ENCODE measurements around the gene DCTPP1. TPM values are rescaled to one million over a fixed set of nuclear protein-coding genes. Genes with fewer than 3 reads are reported as not detected.

The DCTPP1 gene
- total RNA-seq, 2 experiments from 2014 or later = 98.4 to 105 TPM

DNA sequence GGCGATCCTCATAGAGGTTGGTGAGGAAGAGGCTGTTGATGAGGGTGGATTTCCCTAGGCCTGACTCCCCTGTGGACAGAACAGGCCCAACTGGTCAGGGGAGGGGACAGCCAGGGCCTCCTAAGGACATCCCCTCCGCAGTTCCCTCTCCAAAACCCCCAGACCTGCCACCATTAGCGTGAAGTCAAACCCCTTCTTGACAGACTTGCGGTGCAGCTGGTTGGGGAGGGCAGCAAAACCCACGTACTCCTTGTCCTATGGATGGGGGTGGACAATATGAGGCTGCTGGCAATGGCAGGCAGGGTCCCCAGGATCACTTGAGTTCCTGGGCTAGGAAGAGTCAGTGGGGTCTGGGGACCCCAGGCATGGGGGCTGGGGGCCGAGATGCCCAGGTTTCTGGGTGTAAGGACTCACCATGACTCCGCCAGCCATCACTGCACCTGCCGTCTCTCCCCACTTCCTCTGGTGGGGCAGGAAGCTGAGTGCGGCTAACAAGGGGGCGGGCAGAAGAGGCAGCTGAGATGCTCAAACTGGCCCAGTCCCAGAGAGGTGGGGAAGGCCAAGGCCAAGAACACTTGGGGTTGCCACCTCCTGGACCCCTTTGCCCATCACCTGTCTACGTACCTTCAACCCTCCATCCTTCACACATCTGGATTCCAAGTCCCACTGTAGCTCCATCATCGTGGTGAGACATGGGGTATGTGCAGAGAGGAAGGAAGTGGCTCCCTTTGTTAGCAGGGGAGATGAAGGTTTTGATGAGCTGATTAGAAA, 47.5 kb downstream of the DCTPP1 start, which contains the start of gene SEPTIN1:
Gene SEPTIN1 (minus strand): TSS at position 451 of the 771 bp plus-strand sequence. CDS start 19 bp downstream, at position 432.
- no peaks in the 10 kb centered on the region for H3K9me3 Mint-ChIP-seq
- intact Hi-C loops (cut with micrococcal nuclease) = no loop called here
- no peaks in the 10 kb centered on the region for H3K27me3 Mint-ChIP-seq
- TF ChIP-seq, protein P1, sequence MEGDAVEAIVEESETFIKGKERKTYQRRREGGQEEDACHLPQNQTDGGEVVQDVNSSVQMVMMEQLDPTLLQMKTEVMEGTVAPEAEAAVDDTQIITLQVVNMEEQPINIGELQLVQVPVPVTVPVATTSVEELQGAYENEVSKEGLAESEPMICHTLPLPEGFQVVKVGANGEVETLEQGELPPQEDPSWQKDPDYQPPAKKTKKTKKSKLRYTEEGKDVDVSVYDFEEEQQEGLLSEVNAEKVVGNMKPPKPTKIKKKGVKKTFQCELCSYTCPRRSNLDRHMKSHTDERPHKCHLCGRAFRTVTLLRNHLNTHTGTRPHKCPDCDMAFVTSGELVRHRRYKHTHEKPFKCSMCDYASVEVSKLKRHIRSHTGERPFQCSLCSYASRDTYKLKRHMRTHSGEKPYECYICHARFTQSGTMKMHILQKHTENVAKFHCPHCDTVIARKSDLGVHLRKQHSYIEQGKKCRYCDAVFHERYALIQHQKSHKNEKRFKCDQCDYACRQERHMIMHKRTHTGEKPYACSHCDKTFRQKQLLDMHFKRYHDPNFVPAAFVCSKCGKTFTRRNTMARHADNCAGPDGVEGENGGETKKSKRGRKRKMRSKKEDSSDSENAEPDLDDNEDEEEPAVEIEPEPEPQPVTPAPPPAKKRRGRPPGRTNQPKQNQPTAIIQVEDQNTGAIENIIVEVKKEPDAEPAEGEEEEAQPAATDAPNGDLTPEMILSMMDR (IDR thresholded peaks at IDR 0.05) = no peak
- ATAC-seq = peak; percentile 40
- peaks cover 37% of the 10 kb centered on the region for H3K4me1 Mint-ChIP-seq (ENCODE audit: low read depth)
- peak within 1 kb of the TSS; percentile 84 for H3K4me3 Mint-ChIP-seq
- POLR2A ChIA-PET = interaction anchor here (0.6 to 3.6 kb wide), 15 partner anchors 10 to 575 kb away, joined by 3 to 23 read pairs (median 3); partner anchors contain the start of genes CD2BP2, TBC1D10B, ZNF48 and ZNF771
- H3K36me3 Mint-ChIP-seq (ENCODE audit: low read depth) = peaks cover 34% of the 10 kb centered on the region
- CTCF ChIA-PET = interaction anchor here (0.9 to 5.2 kb wide), 8 partner anchors 9 to 247 kb away, joined by 3 to 43 read pairs (median 5); partner anchors contain the start of genes CD2BP2, DCTPP1, ZNF48 and ZNF771
- peak within 1 kb of the TSS; percentile 98 for H3K27ac Mint-ChIP-seq
- DNase-seq = peak; percentile 89

DNA sequence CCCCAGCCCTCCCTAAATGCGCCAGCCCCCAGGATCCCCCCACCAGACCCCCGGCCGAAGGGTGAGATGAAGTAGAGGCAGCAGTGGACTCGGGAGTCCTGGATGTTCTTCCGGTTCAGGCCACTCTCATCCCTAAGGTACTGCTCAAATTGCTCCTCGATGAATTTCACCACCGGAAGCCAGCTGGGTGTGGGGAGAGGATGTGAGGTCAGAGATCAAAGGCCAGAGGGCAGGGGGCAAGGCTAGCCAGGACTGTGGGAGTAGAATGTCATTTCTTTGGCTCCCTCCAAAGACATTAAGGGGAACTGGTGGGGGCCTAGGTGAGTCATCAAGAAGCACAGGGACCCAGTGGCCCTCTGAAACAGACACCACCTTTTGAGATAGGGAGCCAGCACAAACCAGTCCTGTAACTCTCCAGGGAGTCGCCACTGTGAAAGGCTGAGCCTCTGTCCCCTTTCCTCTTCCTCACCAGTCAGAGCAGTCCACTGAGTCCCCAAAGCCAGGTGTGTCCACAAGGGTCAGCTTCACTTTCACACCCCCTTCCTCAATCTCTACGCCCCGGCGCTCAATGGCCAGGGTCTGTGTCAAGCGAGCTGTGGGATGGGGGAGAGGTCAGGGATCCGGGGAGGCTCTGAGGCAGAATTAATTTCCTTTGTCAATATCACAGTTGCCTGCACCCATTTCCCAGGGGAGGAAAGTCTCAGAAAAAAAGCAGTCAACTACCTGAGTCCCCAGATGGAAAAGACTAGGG, 48.4 kb downstream of the DCTPP1 start:
- H3K36me3 Mint-ChIP-seq (ENCODE audit: low read depth) = peaks cover 34% of the 10 kb centered on the region

DNA sequence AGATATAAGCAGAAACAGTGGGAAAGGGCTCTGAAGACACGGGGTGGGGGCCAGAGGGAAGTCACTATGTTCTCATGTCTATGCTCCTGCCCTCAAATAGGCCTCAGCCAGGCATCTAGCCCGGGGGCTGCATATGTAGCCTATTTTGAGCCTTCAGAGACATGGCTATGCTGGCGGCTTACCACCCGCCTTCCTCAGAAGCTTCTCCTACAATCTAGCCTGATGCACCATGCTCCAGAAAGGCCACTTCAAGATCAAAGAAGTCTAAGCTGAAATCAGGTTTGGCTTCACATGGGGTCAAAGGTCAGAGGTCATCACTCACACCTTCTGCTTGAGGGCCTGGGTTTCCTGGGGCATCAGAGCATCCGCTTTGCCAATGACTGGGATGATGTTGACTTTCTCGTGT, 49.0 kb downstream of the DCTPP1 start:
- intact Hi-C loops (cut with micrococcal nuclease) = no loop called here
- ChIA-PET CTCF (interaction anchor here (0.6 to 5.2 kb wide), 3 partner anchors 16 to 37 kb away, joined by 3 to 43 read pairs (median 30); partner anchors contain the start of genes ZNF48 and ZNF771), POLR2A (interaction anchor here (0.7 to 3.3 kb wide), 5 partner anchors 12 to 37 kb away, joined by 3 to 14 read pairs (median 6); partner anchors contain the start of genes CD2BP2, ZNF48 and ZNF771)
- H3K27me3 Mint-ChIP-seq = no peaks in the 10 kb centered on the region
- DNase-seq (peak; percentile 20), ATAC-seq (no peak)
- peak overlapping the region; percentile 84 for H3K4me3 Mint-ChIP-seq
- no peaks in the 10 kb centered on the region for H3K9me3 Mint-ChIP-seq
- peak overlapping the region; percentile 98 for H3K27ac Mint-ChIP-seq
- peaks cover 34% of the 10 kb centered on the region for H3K36me3 Mint-ChIP-seq (ENCODE audit: low read depth)
- TF ChIP-seq, protein P1 (IDR thresholded peaks at IDR 0.05) = no peak
- peaks cover 45% of the 10 kb centered on the region for H3K4me1 Mint-ChIP-seq (ENCODE audit: low read depth)

More for the DNA sequence above, 48.4 kb downstream of the DCTPP1 start:
- peak overlapping the region; percentile 84 for H3K4me3 Mint-ChIP-seq
- CTCF ChIA-PET = interaction anchor here (4.8 to 5.2 kb wide), 2 partner anchors 15 to 27 kb away, joined by 30 to 43 read pairs; partner anchors contain the start of genes ZNF48 and ZNF771
- H3K9me3 Mint-ChIP-seq = no peaks in the 10 kb centered on the region
- no peaks in the 10 kb centered on the region for H3K27me3 Mint-ChIP-seq
- intact Hi-C loops (cut with micrococcal nuclease) = no loop called here
- ATAC-seq (no peak), DNase-seq (peak; percentile 62)
- H3K27ac Mint-ChIP-seq = peak overlapping the region; percentile 98
- peaks cover 44% of the 10 kb centered on the region for H3K4me1 Mint-ChIP-seq (ENCODE audit: low read depth)
- POLR2A ChIA-PET = interaction anchor here (1.0 to 3.3 kb wide), 4 partner anchors 11 to 26 kb away, joined by 3 to 14 read pairs (median 7); partner anchors contain the start of genes CD2BP2 and ZNF48
- TF ChIP-seq, protein P1 (IDR thresholded peaks at IDR 0.05) = no peak

DNA sequence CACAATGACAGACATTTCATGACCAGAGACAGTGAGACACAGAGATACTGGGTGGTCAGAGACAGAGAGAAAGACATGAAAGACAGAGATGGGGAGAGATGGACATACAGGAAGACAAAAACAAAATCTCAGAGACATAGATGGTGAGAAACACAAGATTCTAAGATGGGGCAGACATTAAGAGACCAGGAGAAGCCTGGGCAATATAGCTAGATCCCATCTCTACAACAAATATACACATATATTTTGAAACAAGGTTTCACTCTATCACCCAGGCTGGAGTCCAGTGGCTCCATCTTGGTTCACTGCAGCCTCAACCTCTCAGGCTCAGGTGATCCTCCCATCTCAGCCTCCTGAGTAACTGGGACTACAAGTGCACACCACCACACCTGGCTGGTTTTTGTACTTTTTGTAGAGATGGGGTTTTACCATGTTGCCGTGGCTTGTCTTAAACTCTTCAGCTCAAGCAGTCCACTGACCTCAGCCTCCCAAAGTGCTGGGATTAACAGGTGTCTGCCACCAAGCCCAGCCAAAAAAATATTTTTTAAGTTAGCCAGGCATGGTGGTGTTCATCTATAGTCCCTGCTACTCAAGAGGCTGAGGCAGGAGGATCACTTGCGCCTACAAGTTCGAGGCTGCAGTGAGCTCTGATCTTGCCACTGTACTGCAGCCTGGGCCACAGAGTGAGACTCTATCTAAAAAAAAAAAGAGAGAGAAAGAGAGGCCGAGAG, 49.6 kb downstream of the DCTPP1 start:
- intact Hi-C loops (cut with micrococcal nuclease) = no loop called here
- no peaks in the 10 kb centered on the region for H3K27me3 Mint-ChIP-seq
- H3K4me1 Mint-ChIP-seq (ENCODE audit: low read depth) = peaks cover 48% of the 10 kb centered on the region
- ATAC-seq (no peak), DNase-seq (no peak)
- CTCF ChIA-PET = interaction anchor here (0.6 to 5.2 kb wide), 4 partner anchors 9 to 37 kb away, joined by 3 to 43 read pairs (median 16); partner anchors contain the start of genes ZNF48 and ZNF771
- peaks cover 36% of the 10 kb centered on the region for H3K36me3 Mint-ChIP-seq (ENCODE audit: low read depth)
- TF ChIP-seq, protein P1 (IDR thresholded peaks at IDR 0.05) = no peak
- peak overlapping the region; percentile 99 for H3K4me3 Mint-ChIP-seq
- POLR2A ChIA-PET = interaction anchor here (0.6 to 3.3 kb wide), 5 partner anchors 15 to 217 kb away, joined by 3 to 14 read pairs (median 5); partner anchors contain the start of genes CD2BP2, ZNF48 and ZNF771
- H3K9me3 Mint-ChIP-seq = no peaks in the 10 kb centered on the region
- H3K27ac Mint-ChIP-seq = peak overlapping the region; percentile 100

Data from activated CD8-positive, alpha-beta T cell treated with anti-CD3 and anti-CD28 coated beads for 36 hours (primary cell).